ENCODE data around the gene BSN. TPM values are rescaled to one million over a fixed set of nuclear protein-coding genes. Genes with fewer than 3 reads are reported as not detected.

Gene BSN
- total RNA-seq, 1 experiment from 2014 or later: 0.37 TPM

DNA sequence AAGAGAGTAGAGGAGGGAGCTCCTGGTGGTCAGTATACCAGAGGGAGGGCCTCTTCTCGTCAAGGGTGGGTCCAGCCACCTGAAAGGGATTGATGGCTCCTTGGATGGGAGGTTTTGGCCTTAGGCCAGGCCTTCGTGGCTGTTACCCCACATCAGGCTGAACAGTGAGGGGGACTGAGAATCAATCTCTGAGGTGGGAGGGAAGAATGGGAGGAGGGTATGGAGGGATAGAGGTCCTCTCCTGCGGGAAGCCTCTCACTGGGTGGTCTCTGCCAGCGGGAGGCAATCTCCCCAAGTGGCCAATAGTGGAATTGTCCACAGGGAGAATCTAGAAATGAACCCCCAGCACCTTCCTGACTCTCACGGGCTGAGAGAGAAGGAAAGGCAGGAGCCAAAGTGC lies 53.5 kb downstream of the BSN start:
- CTCF ChIA-PET: interaction anchor here (1.9 kb wide), 1 partner anchor 68 kb away, joined by 7 read pairs; no protein-coding TSS in a partner anchor
- no TSS peak for BruUV-seq (replicated peaks)
- POLR2A ChIA-PET: interaction anchor here (0.6 kb wide), 1 partner anchor 61 kb away, joined by 3 read pairs; no protein-coding TSS in a partner anchor
- Mint-ChIP-seq H3K27me3 (ENCODE audit: insufficient read depth, unreplicated experiment) (no peaks in the 10 kb centered on the region), H3K9me3 (ENCODE audit: unreplicated experiment) (no peaks in the 10 kb centered on the region), H3K4me1 (ENCODE audit: insufficient read depth, unreplicated experiment) (peaks cover 25% of the 10 kb centered on the region), H3K4me3 (ENCODE audit: unreplicated experiment) (no peak overlapping the region), H3K36me3 (ENCODE audit: insufficient read depth, unreplicated experiment) (peaks cover 12% of the 10 kb centered on the region), H3K27ac (ENCODE audit: low read depth, unreplicated experiment) (peak overlapping the region; percentile 86)
- no peak for DNase-seq (ENCODE audit: unreplicated experiment)
- TF ChIP-seq, protein P1, sequence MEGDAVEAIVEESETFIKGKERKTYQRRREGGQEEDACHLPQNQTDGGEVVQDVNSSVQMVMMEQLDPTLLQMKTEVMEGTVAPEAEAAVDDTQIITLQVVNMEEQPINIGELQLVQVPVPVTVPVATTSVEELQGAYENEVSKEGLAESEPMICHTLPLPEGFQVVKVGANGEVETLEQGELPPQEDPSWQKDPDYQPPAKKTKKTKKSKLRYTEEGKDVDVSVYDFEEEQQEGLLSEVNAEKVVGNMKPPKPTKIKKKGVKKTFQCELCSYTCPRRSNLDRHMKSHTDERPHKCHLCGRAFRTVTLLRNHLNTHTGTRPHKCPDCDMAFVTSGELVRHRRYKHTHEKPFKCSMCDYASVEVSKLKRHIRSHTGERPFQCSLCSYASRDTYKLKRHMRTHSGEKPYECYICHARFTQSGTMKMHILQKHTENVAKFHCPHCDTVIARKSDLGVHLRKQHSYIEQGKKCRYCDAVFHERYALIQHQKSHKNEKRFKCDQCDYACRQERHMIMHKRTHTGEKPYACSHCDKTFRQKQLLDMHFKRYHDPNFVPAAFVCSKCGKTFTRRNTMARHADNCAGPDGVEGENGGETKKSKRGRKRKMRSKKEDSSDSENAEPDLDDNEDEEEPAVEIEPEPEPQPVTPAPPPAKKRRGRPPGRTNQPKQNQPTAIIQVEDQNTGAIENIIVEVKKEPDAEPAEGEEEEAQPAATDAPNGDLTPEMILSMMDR (IDR thresholded peaks at IDR 0.05; ENCODE audit: unreplicated experiment): no peak
- intact Hi-C loops (cut with micrococcal nuclease): no loop called here

DNA sequence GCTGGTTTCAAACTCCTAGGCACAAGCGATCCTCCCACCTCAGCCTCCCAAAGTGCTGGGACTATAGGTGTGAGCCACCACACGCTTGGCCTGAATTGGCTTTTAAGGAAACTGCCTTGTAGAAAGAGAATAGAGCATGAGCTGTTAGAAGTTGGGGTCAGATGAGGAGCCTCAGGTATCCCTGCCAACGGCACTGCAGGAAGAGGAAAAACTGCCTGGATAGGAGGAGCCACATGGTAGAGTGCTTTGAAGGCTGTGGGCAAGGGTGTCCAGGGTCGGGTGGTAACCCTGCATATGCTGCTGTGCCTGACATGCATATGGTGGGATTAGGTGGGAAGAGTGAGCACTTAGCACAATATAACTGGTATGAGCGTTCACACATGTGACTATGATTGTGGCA lies 55.0 kb downstream of the BSN start:
- TF ChIP-seq, protein P1 (IDR thresholded peaks at IDR 0.05; ENCODE audit: unreplicated experiment): no peak
- no TSS peak for BruUV-seq (replicated peaks)
- Mint-ChIP-seq H3K4me3 (ENCODE audit: unreplicated experiment) (no peak overlapping the region), H3K27ac (ENCODE audit: low read depth, unreplicated experiment) (no peak overlapping the region), H3K9me3 (ENCODE audit: unreplicated experiment) (no peaks in the 10 kb centered on the region), H3K4me1 (ENCODE audit: insufficient read depth, unreplicated experiment) (peaks cover 19% of the 10 kb centered on the region), H3K27me3 (ENCODE audit: insufficient read depth, unreplicated experiment) (no peaks in the 10 kb centered on the region), H3K36me3 (ENCODE audit: insufficient read depth, unreplicated experiment) (peaks cover 12% of the 10 kb centered on the region)
- intact Hi-C loops (cut with micrococcal nuclease): no loop called here
- CTCF ChIA-PET: interaction anchor here (0.6 kb wide), 1 partner anchor 27 kb away, joined by 4 read pairs; no protein-coding TSS in a partner anchor
- no peak for DNase-seq (ENCODE audit: unreplicated experiment)
- POLR2A ChIA-PET: no interaction called here

DNA sequence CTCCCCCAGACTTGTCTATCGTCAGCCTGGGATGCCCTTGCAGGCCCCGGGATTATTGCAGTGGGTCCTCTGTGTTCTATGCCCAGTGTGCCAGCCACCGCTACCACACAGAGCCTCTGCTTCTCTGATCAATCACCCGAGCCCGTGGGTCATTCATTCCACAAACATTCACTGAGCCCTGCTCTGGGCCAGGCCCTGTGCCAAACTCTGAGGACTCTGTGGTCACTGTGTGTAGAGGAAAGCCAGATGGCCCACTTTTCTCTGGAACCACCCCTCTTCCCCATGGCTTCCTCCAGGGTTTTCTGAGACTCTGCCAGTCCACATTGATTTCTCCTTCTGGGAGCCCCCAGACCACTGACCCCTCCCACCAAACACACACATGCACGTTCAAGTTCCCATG lies 55.5 kb downstream of the BSN start:
- peaks cover 12% of the 10 kb centered on the region for H3K36me3 Mint-ChIP-seq (ENCODE audit: insufficient read depth, unreplicated experiment)
- H3K4me3 Mint-ChIP-seq (ENCODE audit: unreplicated experiment): no peak overlapping the region
- DNase-seq (ENCODE audit: unreplicated experiment): no peak
- no peak overlapping the region for H3K27ac Mint-ChIP-seq (ENCODE audit: low read depth, unreplicated experiment)
- intact Hi-C loops (cut with micrococcal nuclease): no loop called here
- no TSS peak for BruUV-seq (replicated peaks)
- CTCF ChIA-PET: interaction anchor here (0.8 kb wide), 1 partner anchor 9 kb away, joined by 3 read pairs; no protein-coding TSS in a partner anchor
- POLR2A ChIA-PET: no interaction called here
- H3K4me1 Mint-ChIP-seq (ENCODE audit: insufficient read depth, unreplicated experiment): peaks cover 19% of the 10 kb centered on the region
- H3K9me3 Mint-ChIP-seq (ENCODE audit: unreplicated experiment): no peaks in the 10 kb centered on the region
- H3K27me3 Mint-ChIP-seq (ENCODE audit: insufficient read depth, unreplicated experiment): no peaks in the 10 kb centered on the region
- TF ChIP-seq, protein P1 (IDR thresholded peaks at IDR 0.05; ENCODE audit: unreplicated experiment): no peak

DNA sequence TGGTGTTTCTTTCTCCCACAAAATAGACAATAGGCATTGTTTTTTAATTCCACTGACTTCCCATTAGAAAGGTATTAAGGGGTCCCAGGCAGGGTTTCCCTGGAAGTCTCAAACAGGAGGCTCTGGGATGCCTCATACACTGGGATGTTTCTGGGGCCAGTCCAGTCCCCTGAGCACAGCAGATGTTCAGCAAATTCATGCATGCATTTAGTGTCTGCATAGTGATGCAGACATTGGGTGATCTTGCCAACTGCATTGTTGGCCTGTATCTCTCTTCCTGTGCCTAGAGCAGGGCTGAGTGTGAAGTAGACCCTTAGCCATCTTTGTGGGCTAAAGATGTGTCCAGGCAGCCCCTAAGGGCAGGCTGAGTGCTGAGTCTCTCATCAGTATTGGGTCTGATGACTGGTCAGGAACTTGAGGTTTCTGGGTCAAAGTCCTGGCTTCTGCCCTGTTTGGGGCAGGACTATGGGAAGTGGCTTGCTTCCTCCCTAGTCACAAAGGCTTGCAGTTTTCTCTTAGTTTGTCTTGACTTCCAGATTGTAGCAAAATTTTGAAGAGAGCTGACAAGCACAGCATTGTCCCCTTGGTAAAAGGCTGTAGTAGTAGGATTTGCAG lies 56.5 kb downstream of the BSN start:
- CTCF ChIA-PET: interaction anchor here (0.8 kb wide), 1 partner anchor 8 kb away, joined by 3 read pairs; no protein-coding TSS in a partner anchor
- TF ChIP-seq, protein P1 (IDR thresholded peaks at IDR 0.05; ENCODE audit: unreplicated experiment): no peak
- H3K36me3 Mint-ChIP-seq (ENCODE audit: insufficient read depth, unreplicated experiment): peaks cover 12% of the 10 kb centered on the region
- no peak overlapping the region for H3K4me3 Mint-ChIP-seq (ENCODE audit: unreplicated experiment)
- no TSS peak for BruUV-seq (replicated peaks)
- POLR2A ChIA-PET: interaction anchor here (1.0 kb wide), 1 partner anchor 28 kb away, joined by 3 read pairs; no protein-coding TSS in a partner anchor
- no peaks in the 10 kb centered on the region for H3K9me3 Mint-ChIP-seq (ENCODE audit: unreplicated experiment)
- H3K27ac Mint-ChIP-seq (ENCODE audit: low read depth, unreplicated experiment): no peak overlapping the region
- intact Hi-C loops (cut with micrococcal nuclease): no loop called here
- DNase-seq (ENCODE audit: unreplicated experiment): no peak
- peaks cover 19% of the 10 kb centered on the region for H3K4me1 Mint-ChIP-seq (ENCODE audit: insufficient read depth, unreplicated experiment)
- H3K27me3 Mint-ChIP-seq (ENCODE audit: insufficient read depth, unreplicated experiment): no peaks in the 10 kb centered on the region
